ENCODE measurements around the gene CACNA2D4. TPM values are rescaled to one million over a fixed set of nuclear protein-coding genes. Genes with fewer than 3 reads are reported as not detected.

Gene CACNA2D4
- total RNA-seq, 1 experiment from 2014 or later: 0.37 TPM

DNA sequence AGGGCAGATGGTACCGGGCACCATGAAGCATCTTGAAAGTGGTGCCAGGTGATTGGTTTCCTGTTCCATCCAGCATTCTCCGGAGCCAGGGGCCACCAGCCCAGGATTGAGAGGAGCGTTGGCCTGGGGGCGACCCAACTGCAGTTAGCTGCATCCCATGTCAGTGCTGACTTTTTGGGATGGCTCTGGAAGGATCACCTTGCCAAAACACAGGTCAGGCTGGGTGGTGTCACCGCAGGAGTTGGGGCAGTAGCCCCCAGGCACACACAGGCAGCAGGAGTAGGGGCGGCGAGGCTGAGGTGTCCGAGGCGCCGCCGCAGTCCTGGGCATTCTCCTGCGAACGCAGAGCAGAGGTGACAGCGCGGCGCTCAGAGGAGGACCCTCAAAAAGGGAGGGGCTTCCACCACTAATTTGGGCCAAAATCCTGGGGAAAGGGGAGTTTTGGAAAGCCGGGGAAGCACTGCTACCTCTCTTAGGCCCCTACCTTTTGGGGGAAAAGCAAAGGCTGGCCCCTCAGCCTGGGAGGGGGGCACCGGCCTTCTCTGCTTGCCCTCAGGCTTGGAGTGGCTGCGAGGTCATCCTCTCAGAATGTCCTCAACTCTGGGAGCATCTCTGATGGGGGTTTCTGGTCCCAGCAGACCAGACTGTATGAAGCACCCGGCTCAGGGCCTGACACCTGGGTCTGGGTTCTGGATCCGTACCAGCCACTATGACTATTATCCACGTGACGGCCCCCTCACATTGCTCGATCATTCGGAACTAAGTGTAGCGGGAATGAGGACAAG is 124.8 kb downstream of the CACNA2D4 start:
- H2AFZ ChIP-seq (ENCODE audit: low read length): no peak overlapping the region
- DNase-seq: no peak
- H3K27ac ChIP-seq (ENCODE audit: low read length): no peak overlapping the region
- H3K9me3 ChIP-seq (ENCODE audit: low read length): no peaks in the 10 kb centered on the region
- H4K20me1 ChIP-seq (ENCODE audit: insufficient read depth, low read depth, low read length): peaks cover 15% of the 10 kb centered on the region
- no peak overlapping the region for H3K4me2 ChIP-seq (ENCODE audit: low read depth, low read length, poor library complexity, severe bottlenecking)
- H3K36me3 ChIP-seq (ENCODE audit: insufficient read depth, low read length): no peaks in the 10 kb centered on the region
- H3K4me1 ChIP-seq (ENCODE audit: low read length): peaks cover 24% of the 10 kb centered on the region
- no peaks in the 10 kb centered on the region for H3K27me3 ChIP-seq (ENCODE audit: low read length)
- H3K79me2 ChIP-seq (ENCODE audit: low read length): no peaks in the 10 kb centered on the region
- H3K9ac ChIP-seq (ENCODE audit: low read length): no peak overlapping the region
- no peak overlapping the region for H3K4me3 ChIP-seq (ENCODE audit: low read length)
- no peaks in the 10 kb centered on the region for H3K9me2 ChIP-seq (replicated peaks; ENCODE audit: insufficient read depth, low read length)

DNA sequence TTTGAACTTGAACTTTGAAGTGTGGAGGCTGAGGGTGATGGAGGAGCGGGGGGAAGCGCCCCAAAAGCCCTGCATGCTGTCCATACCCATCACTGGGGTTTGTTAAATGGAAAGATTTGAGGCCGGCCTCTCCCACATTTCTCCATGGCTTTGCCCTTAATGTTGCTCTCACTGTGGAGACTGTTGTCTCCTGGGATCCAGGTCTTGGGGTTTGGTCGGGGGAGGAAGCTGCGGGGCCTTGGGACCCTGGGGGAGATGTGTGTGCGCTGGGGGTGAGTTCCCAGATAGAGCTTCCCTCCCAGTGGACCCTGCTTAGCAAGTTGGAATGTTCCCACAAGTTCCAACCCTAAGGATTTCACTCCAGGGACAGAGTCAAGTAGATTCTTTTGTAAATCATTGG is 126.0 kb downstream of the CACNA2D4 start:
- H3K79me2 ChIP-seq (ENCODE audit: low read length): no peaks in the 10 kb centered on the region
- H3K9ac ChIP-seq (ENCODE audit: low read length): no peak overlapping the region

DNA sequence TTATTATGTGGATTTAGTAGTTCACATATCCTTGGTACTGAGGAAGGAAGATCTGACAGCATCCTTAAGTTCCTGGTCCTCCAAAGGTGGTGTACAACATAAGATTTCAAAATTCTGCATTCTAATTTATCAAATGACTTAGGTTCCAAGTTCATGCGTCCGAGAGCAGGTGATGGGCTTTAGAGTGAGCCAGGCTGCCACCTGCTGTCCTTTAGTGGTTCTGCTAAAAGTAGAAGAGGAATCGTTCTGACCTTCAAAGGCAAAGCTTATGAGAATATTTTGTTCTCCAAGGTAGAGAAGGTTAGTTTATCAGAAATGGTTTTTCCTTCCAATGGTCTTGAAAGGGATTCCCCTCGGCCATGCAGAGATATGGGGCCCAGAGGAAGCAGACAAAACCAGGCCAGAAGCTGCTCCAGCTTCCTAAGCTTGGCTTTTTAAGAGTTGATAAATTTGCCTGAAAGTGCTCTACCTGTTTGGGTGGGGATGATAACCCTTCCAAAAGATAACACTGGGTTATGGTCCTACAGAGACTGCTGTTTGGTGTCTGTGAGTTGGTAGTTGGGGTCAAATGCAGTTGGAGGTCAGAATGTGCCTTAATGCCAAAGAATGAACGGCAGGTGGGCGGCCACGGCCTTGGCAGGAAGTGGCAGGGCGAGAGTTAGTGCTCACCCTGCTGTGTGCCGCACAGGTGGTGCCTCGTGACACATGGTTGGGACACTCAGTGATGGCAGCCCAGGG is 127.2 kb downstream of the CACNA2D4 start:
- Histone ChIP-seq H3K36me3 (ENCODE audit: insufficient read depth, low read length) (peaks cover 6% of the 10 kb centered on the region; the same call in 1 of the 2 replicates), H3K4me2 (ENCODE audit: low read depth, low read length, poor library complexity, severe bottlenecking) (no peak overlapping the region)

More for the DNA sequence above, 126.0 kb downstream of the CACNA2D4 start:
- peaks cover 15% of the 10 kb centered on the region for H4K20me1 ChIP-seq (ENCODE audit: insufficient read depth, low read depth, low read length)
- H3K4me2 ChIP-seq (ENCODE audit: low read depth, low read length, poor library complexity, severe bottlenecking): no peak overlapping the region
- H3K9me2 ChIP-seq (replicated peaks; ENCODE audit: insufficient read depth, low read length): no peaks in the 10 kb centered on the region
- H2AFZ ChIP-seq (ENCODE audit: low read length): no peak overlapping the region
- no peak overlapping the region for H3K4me3 ChIP-seq (ENCODE audit: low read length)
- DNase-seq: no peak
- no peaks in the 10 kb centered on the region for H3K27me3 ChIP-seq (ENCODE audit: low read length)
- H3K36me3 ChIP-seq (ENCODE audit: insufficient read depth, low read length): no peaks in the 10 kb centered on the region
- H3K4me1 ChIP-seq (ENCODE audit: low read length): peaks cover 18% of the 10 kb centered on the region
- H3K27ac ChIP-seq (ENCODE audit: low read length): no peak overlapping the region
- no peaks in the 10 kb centered on the region for H3K9me3 ChIP-seq (ENCODE audit: low read length)

DNA sequence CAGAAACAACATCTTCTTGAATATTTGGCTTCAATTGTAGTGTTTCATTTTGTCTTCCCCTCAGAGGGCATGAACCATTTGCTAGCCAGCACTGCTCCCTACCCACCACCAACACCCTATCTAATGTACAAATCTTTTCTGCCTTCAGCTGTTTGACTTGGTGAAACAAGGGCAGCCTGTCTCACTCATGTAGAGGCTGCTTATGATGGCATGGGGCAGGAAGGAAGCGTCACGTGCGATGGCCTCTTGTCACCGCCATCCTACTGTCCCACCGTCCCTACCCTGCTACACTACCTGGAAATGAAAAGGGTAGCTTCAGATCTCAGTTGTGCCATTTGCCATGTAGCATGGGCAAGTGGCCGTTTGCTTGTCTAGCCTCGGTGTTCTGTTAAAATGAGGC is 128.0 kb downstream of the CACNA2D4 start:
- Histone ChIP-seq H4K20me1 (ENCODE audit: insufficient read depth, low read depth, low read length) (peaks cover 15% of the 10 kb centered on the region), H3K9ac (ENCODE audit: low read length) (no peak overlapping the region), H3K4me3 (ENCODE audit: low read length) (no peak overlapping the region), H3K9me3 (ENCODE audit: low read length) (no peaks in the 10 kb centered on the region), H3K79me2 (ENCODE audit: low read length) (no peaks in the 10 kb centered on the region), H3K27ac (ENCODE audit: low read length) (no peak overlapping the region), H3K36me3 (ENCODE audit: insufficient read depth, low read length) (peaks cover 14% of the 10 kb centered on the region; the same call in 1 of the 2 replicates), H3K27me3 (ENCODE audit: low read length) (no peaks in the 10 kb centered on the region), H3K4me1 (ENCODE audit: low read length) (peaks cover under 1% of the 10 kb centered on the region), H3K9me2 (replicated peaks; ENCODE audit: insufficient read depth, low read length) (no peaks in the 10 kb centered on the region), H3K4me2 (ENCODE audit: low read depth, low read length, poor library complexity, severe bottlenecking) (no peak overlapping the region), H2AFZ (ENCODE audit: low read length) (no peak overlapping the region)
- DNase-seq: no peak

More for the DNA sequence above, 127.2 kb downstream of the CACNA2D4 start:
- DNase-seq: peak; percentile 89
- H3K4me3 ChIP-seq (ENCODE audit: low read length): no peak overlapping the region
- H3K4me1 ChIP-seq (ENCODE audit: low read length): peaks cover 7% of the 10 kb centered on the region
- H3K79me2 ChIP-seq (ENCODE audit: low read length): no peaks in the 10 kb centered on the region
- H3K9ac ChIP-seq (ENCODE audit: low read length): no peak overlapping the region
- no peak overlapping the region for H3K27ac ChIP-seq (ENCODE audit: low read length)
- H2AFZ ChIP-seq (ENCODE audit: low read length): no peak overlapping the region
- H3K27me3 ChIP-seq (ENCODE audit: low read length): no peaks in the 10 kb centered on the region
- H4K20me1 ChIP-seq (ENCODE audit: insufficient read depth, low read depth, low read length): peaks cover 15% of the 10 kb centered on the region
- H3K9me2 ChIP-seq (replicated peaks; ENCODE audit: insufficient read depth, low read length): no peaks in the 10 kb centered on the region
- no peaks in the 10 kb centered on the region for H3K9me3 ChIP-seq (ENCODE audit: low read length)

DNA sequence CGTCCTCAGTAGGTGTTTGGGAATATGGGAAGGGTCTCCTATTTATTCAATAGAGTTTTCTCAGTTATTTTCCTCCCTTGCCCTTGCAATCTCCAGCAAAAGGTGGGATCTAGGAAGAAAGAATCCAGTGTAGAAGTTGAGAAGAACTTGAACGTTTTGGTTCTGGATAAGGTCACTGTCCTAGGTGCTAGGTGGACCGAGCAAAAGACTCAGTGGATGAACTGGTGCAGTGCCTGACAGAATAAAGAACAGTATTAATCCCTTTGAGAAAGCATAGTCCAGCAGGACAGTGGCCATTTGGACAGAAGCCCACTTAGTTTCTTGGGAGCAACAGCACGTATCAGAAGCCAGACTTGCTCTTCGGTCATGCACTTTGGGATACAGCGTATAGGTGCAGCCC is 130.7 kb downstream of the CACNA2D4 start:
- peaks cover 4% of the 10 kb centered on the region; the same call in 1 of the 2 replicates for H3K79me2 ChIP-seq (ENCODE audit: low read length)
- no peak overlapping the region for H3K4me2 ChIP-seq (ENCODE audit: low read depth, low read length, poor library complexity, severe bottlenecking)
- DNase-seq: no peak
- no peak overlapping the region for H3K4me3 ChIP-seq (ENCODE audit: low read length)
- no peaks in the 10 kb centered on the region for H3K27me3 ChIP-seq (ENCODE audit: low read length)
- H3K36me3 ChIP-seq (ENCODE audit: insufficient read depth, low read length): peaks cover 23% of the 10 kb centered on the region; the same call in 1 of the 2 replicates
- no peaks in the 10 kb centered on the region for H3K9me3 ChIP-seq (ENCODE audit: low read length)
- no peak overlapping the region for H3K9ac ChIP-seq (ENCODE audit: low read length)
- no peaks in the 10 kb centered on the region for H3K9me2 ChIP-seq (replicated peaks; ENCODE audit: insufficient read depth, low read length)
- H2AFZ ChIP-seq (ENCODE audit: low read length): no peak overlapping the region
- H3K4me1 ChIP-seq (ENCODE audit: low read length): no peaks in the 10 kb centered on the region
- H3K27ac ChIP-seq (ENCODE audit: low read length): no peak overlapping the region
- H4K20me1 ChIP-seq (ENCODE audit: insufficient read depth, low read depth, low read length): peaks cover 15% of the 10 kb centered on the region

DNA sequence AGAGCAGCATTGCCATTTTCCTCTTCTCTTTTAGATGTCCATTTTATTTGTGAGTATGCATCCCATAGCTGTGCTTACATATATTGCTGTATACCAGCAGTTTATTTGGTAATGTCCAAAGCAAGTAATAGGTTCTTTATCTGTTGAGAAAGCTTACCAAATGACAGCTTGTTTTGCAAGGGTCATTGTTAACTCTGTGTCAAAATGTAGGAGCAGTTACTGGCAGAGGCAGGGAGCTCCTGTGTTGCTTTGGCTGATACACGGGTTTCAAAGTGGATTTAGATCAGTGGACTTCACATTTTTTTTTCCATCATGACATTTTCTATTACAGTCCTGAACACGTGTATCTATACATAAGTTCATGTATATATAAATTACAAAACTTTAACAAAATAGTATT is 136.2 kb downstream of the CACNA2D4 start:
- no peak overlapping the region for H3K4me3 ChIP-seq (ENCODE audit: low read length)
- no peaks in the 10 kb centered on the region for H3K9me2 ChIP-seq (replicated peaks; ENCODE audit: insufficient read depth, low read length)
- H4K20me1 ChIP-seq (ENCODE audit: insufficient read depth, low read depth, low read length): no peaks in the 10 kb centered on the region
- H2AFZ ChIP-seq (ENCODE audit: low read length): no peak overlapping the region
- peaks cover 20% of the 10 kb centered on the region for H3K4me1 ChIP-seq (ENCODE audit: low read length)
- H3K79me2 ChIP-seq (ENCODE audit: low read length): peaks cover 40% of the 10 kb centered on the region
- H3K27ac ChIP-seq (ENCODE audit: low read length): no peak overlapping the region
- peaks cover 39% of the 10 kb centered on the region; the same call in 1 of the 2 replicates for H3K36me3 ChIP-seq (ENCODE audit: insufficient read depth, low read length)
- no peak overlapping the region for H3K4me2 ChIP-seq (ENCODE audit: low read depth, low read length, poor library complexity, severe bottlenecking)
- no peak overlapping the region for H3K9ac ChIP-seq (ENCODE audit: low read length)
- no peaks in the 10 kb centered on the region for H3K9me3 ChIP-seq (ENCODE audit: low read length)
- DNase-seq: no peak
- no peaks in the 10 kb centered on the region for H3K27me3 ChIP-seq (ENCODE audit: low read length)

DNA sequence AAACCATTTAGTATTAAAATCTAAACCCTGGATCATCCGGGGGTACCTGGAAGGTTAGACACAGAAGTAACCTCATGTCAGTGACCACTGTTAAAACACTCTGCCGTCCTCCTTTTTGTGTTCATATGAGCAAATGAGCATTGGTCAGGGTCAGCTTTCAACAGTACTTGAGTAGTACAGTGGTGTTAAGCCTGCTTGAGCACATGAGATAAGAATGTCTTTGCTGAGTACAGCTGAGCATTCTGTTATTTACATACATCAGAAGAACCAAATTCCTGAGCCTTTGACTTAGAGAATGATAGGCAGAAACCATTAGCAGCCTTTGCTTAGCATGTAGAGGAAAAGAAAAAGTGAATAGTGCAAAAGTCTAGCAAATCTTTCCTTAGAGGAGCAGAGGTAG is 136.7 kb downstream of the CACNA2D4 start:
- Histone ChIP-seq H3K4me3 (ENCODE audit: low read length) (no peak overlapping the region), H4K20me1 (ENCODE audit: insufficient read depth, low read depth, low read length) (no peaks in the 10 kb centered on the region), H3K4me2 (ENCODE audit: low read depth, low read length, poor library complexity, severe bottlenecking) (no peak overlapping the region), H3K36me3 (ENCODE audit: insufficient read depth, low read length) (peaks cover 37% of the 10 kb centered on the region; the same call in 1 of the 2 replicates), H3K27ac (ENCODE audit: low read length) (no peak overlapping the region), H3K27me3 (ENCODE audit: low read length) (no peaks in the 10 kb centered on the region), H3K9ac (ENCODE audit: low read length) (no peak overlapping the region), H3K4me1 (ENCODE audit: low read length) (peaks cover 22% of the 10 kb centered on the region), H3K9me3 (ENCODE audit: low read length) (no peaks in the 10 kb centered on the region), H3K9me2 (replicated peaks; ENCODE audit: insufficient read depth, low read length) (no peaks in the 10 kb centered on the region), H3K79me2 (ENCODE audit: low read length) (peaks cover 41% of the 10 kb centered on the region), H2AFZ (ENCODE audit: low read length) (no peak overlapping the region)
- DNase-seq: no peak

DNA sequence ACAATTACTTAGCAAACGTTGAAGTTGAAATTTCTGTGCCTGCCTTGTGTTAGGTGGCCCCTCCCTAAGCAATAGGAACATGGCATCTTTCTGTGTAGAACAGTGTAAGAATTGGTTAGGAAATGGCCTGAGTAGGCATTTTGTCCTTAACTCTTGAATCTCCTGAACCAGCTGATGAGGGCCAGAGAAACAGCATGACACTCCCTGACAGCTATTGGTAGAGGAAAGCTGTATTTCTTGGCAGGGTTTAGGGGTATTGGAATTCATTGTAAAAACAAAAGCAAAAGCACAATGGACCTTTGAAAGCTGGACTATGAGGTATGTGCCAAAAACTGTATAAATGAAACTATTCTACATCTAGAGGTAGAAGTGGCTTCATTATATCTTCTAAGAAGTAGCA is 138.7 kb downstream of the CACNA2D4 start:
- no peak overlapping the region for H3K27ac ChIP-seq (ENCODE audit: low read length)
- peaks cover 60% of the 10 kb centered on the region for H3K79me2 ChIP-seq (ENCODE audit: low read length)
- peaks cover 41% of the 10 kb centered on the region for H3K4me1 ChIP-seq (ENCODE audit: low read length)
- peaks cover 24% of the 10 kb centered on the region; the same call in 1 of the 2 replicates for H3K36me3 ChIP-seq (ENCODE audit: insufficient read depth, low read length)
- no peaks in the 10 kb centered on the region for H3K9me2 ChIP-seq (replicated peaks; ENCODE audit: insufficient read depth, low read length)
- H2AFZ ChIP-seq (ENCODE audit: low read length): no peak overlapping the region
- no peak for DNase-seq
- no peak overlapping the region for H3K9ac ChIP-seq (ENCODE audit: low read length)
- H4K20me1 ChIP-seq (ENCODE audit: insufficient read depth, low read depth, low read length): no peaks in the 10 kb centered on the region
- no peak overlapping the region for H3K4me2 ChIP-seq (ENCODE audit: low read depth, low read length, poor library complexity, severe bottlenecking)
- H3K4me3 ChIP-seq (ENCODE audit: low read length): no peak overlapping the region
- no peaks in the 10 kb centered on the region for H3K9me3 ChIP-seq (ENCODE audit: low read length)
- no peaks in the 10 kb centered on the region for H3K27me3 ChIP-seq (ENCODE audit: low read length)
